ENCODE results near the gene PLIN5. TPM values are rescaled to one million over a fixed set of nuclear protein-coding genes. Genes with fewer than 3 reads are reported as not detected.

Gene PLIN5
- polyA plus RNA-seq, 6 donors from 2014 or later: 0.52 TPM; not detected in 5

- Mint-ChIP-seq H3K36me3 (peaks cover 0 to 9% of the 10 kb centered on the region in 2 donors), H3K4me1 (peaks cover 3 to 6% (median 6%) of the 10 kb centered on the region in 3 donors), H3K27me3 (no peaks in the 10 kb centered on the region), H3K4me3 (no peak overlapping the region), H3K27ac (peak overlapping the region in 1 of 6 donors; percentile 9), H3K9me3 (no peaks in the 10 kb centered on the region)
- no peak for ATAC-seq (ENCODE audit: low read depth in 2 of 2)
- DNase-seq: no peak
Observed at GRCh38 chr19:4483385-4483784, 51.6 kb downstream of the PLIN5 start.

DNA sequence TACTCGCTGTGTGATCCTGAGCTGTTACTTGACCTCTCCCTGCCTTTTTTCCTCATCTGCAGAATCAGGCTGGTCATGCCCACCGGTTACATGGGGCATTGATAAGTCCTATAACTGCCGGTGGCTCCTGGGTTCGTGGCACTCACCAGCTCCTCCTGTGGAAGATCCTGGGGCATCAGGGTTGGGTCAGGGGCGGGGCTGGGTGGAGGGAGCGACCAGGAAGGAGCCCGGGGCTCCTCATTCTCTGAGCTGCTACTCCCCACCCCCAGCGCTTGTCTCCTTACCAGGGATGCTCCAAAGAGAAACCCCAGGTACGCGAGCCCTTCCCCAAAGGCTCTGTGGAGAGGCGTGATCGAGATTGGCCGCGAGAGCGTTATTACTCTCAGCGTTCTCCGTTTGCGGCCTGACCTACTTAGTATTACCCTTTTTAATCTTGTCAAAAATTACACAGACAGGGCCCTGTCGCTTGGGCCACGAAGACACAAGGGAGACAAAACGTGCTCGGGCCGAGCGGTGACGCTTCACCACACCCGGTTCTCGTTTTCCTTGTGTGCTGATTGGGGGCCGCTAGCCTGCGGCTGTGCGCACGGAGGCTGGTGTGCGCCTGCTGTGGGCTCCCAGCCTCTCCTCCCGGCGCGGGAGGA, 52.2 kb downstream of the PLIN5 start:
- ATAC-seq (ENCODE audit: low read depth in 2 of 2) (no peak), DNase-seq (no peak)
- no peaks in the 10 kb centered on the region for H3K9me3 Mint-ChIP-seq
- peaks cover 3 to 6% (median 4%) of the 10 kb centered on the region in 3 donors for H3K4me1 Mint-ChIP-seq
- H3K27ac Mint-ChIP-seq: no peak overlapping the region
- H3K4me3 Mint-ChIP-seq: no peak overlapping the region
- peaks cover 0 to 9% of the 10 kb centered on the region in 2 donors for H3K36me3 Mint-ChIP-seq
- no peaks in the 10 kb centered on the region for H3K27me3 Mint-ChIP-seq

GRCh38 chr19:4477034-4477801, 57.8 kb downstream of the PLIN5 start:
- peaks cover 0 to 8% of the 10 kb centered on the region in 2 donors for H3K36me3 Mint-ChIP-seq
- no peaks in the 10 kb centered on the region for H3K9me3 Mint-ChIP-seq
- no peaks in the 10 kb centered on the region for H3K27me3 Mint-ChIP-seq
- DNase-seq (no peak), ATAC-seq (ENCODE audit: low read depth in 2 of 2) (no peak)
- peak overlapping the region in 1 of 8 donors; percentile 30 for H3K4me3 Mint-ChIP-seq
- H3K27ac Mint-ChIP-seq: peak overlapping the region in 1 of 6 donors; percentile 39
- H3K4me1 Mint-ChIP-seq: peaks cover 15 to 21% (median 20%) of the 10 kb centered on the region in 3 donors

DNA sequence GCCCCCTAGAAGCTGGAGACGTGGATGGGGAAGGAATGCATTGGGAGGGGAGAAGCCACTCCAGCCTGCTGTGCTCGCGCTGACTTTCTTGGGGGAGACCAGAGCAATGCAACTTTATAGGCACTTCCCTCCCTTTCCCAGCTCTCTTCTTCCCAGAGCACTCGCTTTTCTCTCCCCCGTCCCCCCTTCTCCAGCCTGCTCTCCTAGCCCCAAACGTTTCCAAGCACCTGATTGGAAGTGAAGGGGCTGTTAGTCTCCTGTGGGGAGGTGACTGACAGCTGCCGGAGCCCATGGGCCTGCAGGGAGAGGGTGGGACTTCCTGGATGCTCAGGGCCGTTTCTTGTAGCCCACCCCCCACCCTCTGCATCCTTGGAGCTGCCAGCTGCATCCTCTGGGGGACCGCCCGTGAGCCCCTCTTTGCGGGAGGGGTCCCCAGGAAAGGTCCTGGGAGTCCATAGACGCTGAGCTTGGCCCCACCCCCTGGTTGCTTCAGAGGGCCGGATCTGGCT, 60.5 kb downstream of the PLIN5 start:
- Mint-ChIP-seq H3K27me3 (no peaks in the 10 kb centered on the region), H3K36me3 (peaks cover 0 to 8% of the 10 kb centered on the region in 2 donors), H3K27ac (peak overlapping the region in 2 of 6 donors; percentile 20 to 81), H3K4me1 (peaks cover 15 to 27% (median 20%) of the 10 kb centered on the region in 3 donors), H3K4me3 (peak overlapping the region in 7 of 8 donors; percentile 46 to 83 (median 80)), H3K9me3 (no peaks in the 10 kb centered on the region)
- no peak for DNase-seq
- no peak for ATAC-seq (ENCODE audit: low read depth in 2 of 2)

- ATAC-seq (ENCODE audit: low read depth in 2 of 2) (no peak), DNase-seq (no peak)
- H3K9me3 Mint-ChIP-seq: no peaks in the 10 kb centered on the region
- peaks cover 15 to 27% (median 20%) of the 10 kb centered on the region in 3 donors for H3K4me1 Mint-ChIP-seq
- peaks cover 0 to 8% of the 10 kb centered on the region in 2 donors for H3K36me3 Mint-ChIP-seq
- no peaks in the 10 kb centered on the region for H3K27me3 Mint-ChIP-seq
- peak overlapping the region in 3 of 6 donors; percentile 56 to 82 (median 81) for H3K27ac Mint-ChIP-seq
- H3K4me3 Mint-ChIP-seq: peak overlapping the region in 7 of 8 donors; percentile 58 to 91 (median 80)
Observed at GRCh38 chr19:4473763-4474513, 61.1 kb downstream of the PLIN5 start.

GRCh38 chr19:4473011-4473762, 61.8 kb downstream of the PLIN5 start:
- ATAC-seq (ENCODE audit: low read depth in 2 of 2): no peak
- no peaks in the 10 kb centered on the region for H3K9me3 Mint-ChIP-seq
- peak overlapping the region in 3 of 6 donors; percentile 76 to 82 (median 81) for H3K27ac Mint-ChIP-seq
- peak overlapping the region in 7 of 8 donors; percentile 68 to 91 (median 81) for H3K4me3 Mint-ChIP-seq
- no peak for DNase-seq
- H3K27me3 Mint-ChIP-seq: no peaks in the 10 kb centered on the region
- H3K36me3 Mint-ChIP-seq: peaks cover 0 to 8% of the 10 kb centered on the region in 2 donors
- peaks cover 15 to 27% (median 20%) of the 10 kb centered on the region in 3 donors for H3K4me1 Mint-ChIP-seq

Other genes starting within 250 kb of the PLIN5 start
- not detected for gene TMIGD2, start 232.8 kb downstream of the PLIN5 start, polyA plus RNA-seq (ENCODE audit: low read depth in 6 of 6)
- 1 to 10 TPM in 3 of 6 donors, under 1 TPM in 1, not detected in 2; 1.00 to 1.6 (median 1.3) TPM for gene FSD1, start 230.6 kb downstream of the PLIN5 start, polyA plus RNA-seq (ENCODE audit: low read depth in 6 of 6)
- gene STAP2, start 196.4 kb downstream of the PLIN5 start, polyA plus RNA-seq (ENCODE audit: low read depth in 6 of 6): under 1 TPM in 1 of 6 donors, not detected in 5; 0.94 TPM
- gene MPND, start 191.7 kb downstream of the PLIN5 start, polyA plus RNA-seq (ENCODE audit: low read depth in 6 of 6): 1 to 10 TPM; 4.6 to 6.3 (median 5.4) TPM
- gene SH3GL1, start 134.7 kb downstream of the PLIN5 start, polyA plus RNA-seq (ENCODE audit: low read depth in 6 of 6): 10 to 100 TPM in 5 of 6 donors, 1 to 10 TPM in 1; 4.9 to 18.5 (median 12.7) TPM
- gene CHAF1A, start 132.6 kb downstream of the PLIN5 start, polyA plus RNA-seq (ENCODE audit: low read depth in 6 of 6): 1 to 10 TPM in 5 of 6 donors, under 1 TPM in 1; 0.14 to 4.8 (median 2.7) TPM
- gene UBXN6, start 77.4 kb downstream of the PLIN5 start, polyA plus RNA-seq (ENCODE audit: low read depth in 6 of 6): 1 to 10 TPM; 3.6 to 9.1 (median 5.6) TPM
- 10 to 100 TPM in 4 of 6 donors, 1 to 10 TPM in 1, under 1 TPM in 1; 0.91 to 22.7 (median 11.5) TPM for gene HDGFL2, start 62.9 kb downstream of the PLIN5 start, polyA plus RNA-seq (ENCODE audit: low read depth in 6 of 6)
- gene PLIN4, start 16.7 kb downstream of the PLIN5 start, polyA plus RNA-seq (ENCODE audit: low read depth in 6 of 6): under 1 TPM in 4 of 6 donors, not detected in 2; 0.04 to 0.21 (median 0.14) TPM
- under 1 TPM in 3 of 6 donors, not detected in 3; 0.12 to 0.58 (median 0.25) TPM for gene LRG1, start 4.8 kb upstream of the PLIN5 start, polyA plus RNA-seq (ENCODE audit: low read depth in 6 of 6)
- not detected for gene SEMA6B, start 24.5 kb upstream of the PLIN5 start, polyA plus RNA-seq (ENCODE audit: low read depth in 6 of 6)
- 10 to 100 TPM in 1 of 6 donors, 1 to 10 TPM in 5; 4.7 to 14.2 (median 8.0) TPM for gene TNFAIP8L1, start 104.3 kb upstream of the PLIN5 start, polyA plus RNA-seq (ENCODE audit: low read depth in 6 of 6)
- 100 to 1,000 TPM in 1 of 6 donors, 10 to 100 TPM in 5; 80.0 to 105 (median 83.2) TPM for gene MYDGF, start 135.1 kb upstream of the PLIN5 start, polyA plus RNA-seq (ENCODE audit: low read depth in 6 of 6)
- gene DPP9, start 188.6 kb upstream of the PLIN5 start, polyA plus RNA-seq (ENCODE audit: low read depth in 6 of 6): 10 to 100 TPM; 15.6 to 36.0 (median 17.4) TPM

All from naive B cell (primary cell).